PC-3 (cell line): ENCODE measurements around the gene VPS26C. TPM values are rescaled to one million over a fixed set of nuclear protein-coding genes. Genes with fewer than 3 reads are reported as not detected.

Source experiments
- ATAC-seq: fragments of 200-7000 bp; cut with Tn5 transposase; 2 replicates; pipeline ENCODE4 v1.9.1; 2020; ENCODE audit warnings: mild to moderate bottlenecking, moderate library complexity
- BruUV-seq: library from RNA; stranded (reverse); fragments of 400-500 nt; replicated peaks from 2 replicates; lab custom pipeline; 2021; lab: Mats Ljungman, UMichigan
- CTCF ChIA-PET: fragments of 300-600 bp; sonication (Branson Sonifier 250); formaldehyde crosslinking; loops from one replicate; lab custom pipeline; 2022; ENCODE audit warnings: antibody characterized with exemption; lab: Charles Lee
- POLR2A ChIA-PET: fragments of 300-600 bp; sonication (Branson Sonifier 250); formaldehyde crosslinking; loops from one replicate; lab custom pipeline; 2022; ENCODE audit warnings: antibody characterized with exemption; ENCODE audit not compliant: unreplicated experiment; lab: Charles Lee
- DNase-seq: peaks from one replicate; pipeline ENCODE4 v3.0.0-alpha.2; 2015
- H2AFZ ChIP-seq: fragments of 300-600 bp; sonication (generic); 2 replicates; pipeline ENCODE4 v1.6.0; 2016; ENCODE audit warnings: antibody characterized with exemption, low read length
- H3F3A ChIP-seq: fragments of 300-600 bp; sonication (generic); one replicate; pipeline ENCODE4 v1.6.0; 2017; ENCODE audit warnings: antibody characterized with exemption, low read length, control low read depth, mild to moderate bottlenecking; ENCODE audit not compliant: unreplicated experiment
- H3K27ac ChIP-seq: fragments of 300-600 bp; sonication (generic); 2 replicates; pipeline ENCODE4 v1.5.1; 2016; ENCODE audit warnings: mild to moderate bottlenecking, low read length
- H3K27me3 ChIP-seq: fragments of 300-600 bp; sonication (generic); 2 replicates; pipeline ENCODE4 v1.6.1; 2016; ENCODE audit warnings: low read length, mixed read lengths
- H3K36me3 ChIP-seq: fragments of 300-600 bp; sonication (generic); 2 replicates; pipeline ENCODE4 v1.6.1; 2016; ENCODE audit warnings: low read depth, mixed run types, low read length, mixed read lengths
- H3K4me1 ChIP-seq: fragments of 300-600 bp; sonication (generic); 2 replicates; pipeline ENCODE4 v1.5.1; 2016; ENCODE audit warnings: low read length; ENCODE audit not compliant: insufficient read depth
- H3K4me2 ChIP-seq: fragments of 300-600 bp; sonication (generic); 2 replicates; pipeline ENCODE4 v1.6.0; 2016; ENCODE audit warnings: low read length
- H3K4me3 ChIP-seq: fragments of 300-600 bp; sonication (generic); 2 replicates; pipeline ENCODE4 v1.5.1; 2016; ENCODE audit warnings: mild to moderate bottlenecking, low read length, mixed read lengths
- H3K79me2 ChIP-seq: fragments of 300-600 bp; sonication (generic); 2 replicates; pipeline ENCODE4 v1.6.1; 2017; ENCODE audit warnings: low read length, mixed read lengths
- H3K9ac ChIP-seq: fragments of 300-600 bp; sonication (generic); 2 replicates; pipeline ENCODE4 v1.6.0; 2016; ENCODE audit warnings: mild to moderate bottlenecking, low read length
- H3K9me2 ChIP-seq: fragments of 300-600 bp; sonication (generic); replicated peaks from 2 replicates; pipeline ENCODE4 v1.6.1; 2016; ENCODE audit warnings: mixed run types, low read length, mixed read lengths
- H3K9me3 ChIP-seq: fragments of 300-600 bp; sonication (generic); 2 replicates; pipeline ENCODE4 v1.6.1; 2016; ENCODE audit warnings: low read length, mixed read lengths
- H4K20me1 ChIP-seq: fragments of 300-600 bp; sonication (generic); 2 replicates; pipeline ENCODE4 v1.6.1; 2016; ENCODE audit warnings: low read length, mixed read lengths
- EZH2 ChIP-seq: fragments of 300-600 bp; sonication (generic); IDR thresholded peaks from one replicate; pipeline ENCODE4 v1.6.1; 2017; ENCODE audit warnings: antibody characterized with exemption, mild to moderate bottlenecking, low read length; ENCODE audit not compliant: unreplicated experiment
- EZH2phosphoT487 ChIP-seq: fragments of 300-600 bp; sonication (generic); IDR thresholded peaks from 2 replicates; pipeline ENCODE4 v1.6.1; 2018; ENCODE audit warnings: mild to moderate bottlenecking, antibody characterized with exemption, low read length, borderline replicate concordance
- intact Hi-C: fragments of 100-400 bp; cut with micrococcal nuclease; formaldehyde crosslinking; loops from 2 replicates; pipeline ENCODE4 v1.9.0; 2023
- total RNA-seq: library from RNA; depleted of rRNA; stranded (reverse); fragments of >200 nt; gene quantifications from 2 replicates; pipeline ENCODE4 v1.2.3, GENCODE V29; 2014
- TF ChIP-seq, protein P1 (sequence below): fragments of 300-600 bp; sonication (generic); conservative IDR thresholded peaks from 2 replicates; pipeline ENCODE4 v1.5.1; 2017; ENCODE audit warnings: antibody characterized with exemption, low read depth, mild to moderate bottlenecking, low read length

VPS26C gene
- total RNA-seq, 1 experiment from 2014 or later = 63.3 TPM

DNA sequence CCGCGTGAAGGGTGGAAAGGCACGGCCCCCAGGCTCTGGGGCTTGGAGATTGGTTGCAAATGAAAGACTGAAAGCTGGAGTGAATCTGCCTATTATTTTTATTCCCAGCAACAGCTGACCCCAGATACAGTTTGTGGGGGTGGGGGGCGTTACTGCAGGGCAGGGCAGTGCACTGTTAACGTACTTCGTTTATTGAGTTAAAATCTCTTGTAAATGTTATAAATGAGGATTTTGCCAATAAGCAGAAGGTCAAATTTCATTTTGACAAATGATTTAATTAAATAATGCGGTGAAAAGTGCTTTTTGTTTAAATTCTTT is 1.0 kb upstream of the VPS26C start:
- no peaks in the 10 kb centered on the region for H4K20me1 ChIP-seq
- no TSS peak for BruUV-seq
- CTCF ChIA-PET = no interaction called here
- peak overlapping the region; percentile 86 for H3K4me2 ChIP-seq
- peaks cover 4% of the 10 kb centered on the region; the same call in 1 of the 2 replicates for H3K36me3 ChIP-seq
- ATAC-seq (no peak), DNase-seq (no peak)
- no peaks in the 10 kb centered on the region for H3K9me2 ChIP-seq
- POLR2A ChIA-PET = interaction anchor here (0.6 to 0.8 kb wide), 3 partner anchors 97 to 295 kb away, joined by 3 to 4 read pairs (median 3); no protein-coding TSS in a partner anchor
- no peaks in the 10 kb centered on the region for H3F3A ChIP-seq
- no peak for TF ChIP-seq EZH2
- no peak for TF ChIP-seq EZH2phosphoT487
- TF ChIP-seq, protein P1, sequence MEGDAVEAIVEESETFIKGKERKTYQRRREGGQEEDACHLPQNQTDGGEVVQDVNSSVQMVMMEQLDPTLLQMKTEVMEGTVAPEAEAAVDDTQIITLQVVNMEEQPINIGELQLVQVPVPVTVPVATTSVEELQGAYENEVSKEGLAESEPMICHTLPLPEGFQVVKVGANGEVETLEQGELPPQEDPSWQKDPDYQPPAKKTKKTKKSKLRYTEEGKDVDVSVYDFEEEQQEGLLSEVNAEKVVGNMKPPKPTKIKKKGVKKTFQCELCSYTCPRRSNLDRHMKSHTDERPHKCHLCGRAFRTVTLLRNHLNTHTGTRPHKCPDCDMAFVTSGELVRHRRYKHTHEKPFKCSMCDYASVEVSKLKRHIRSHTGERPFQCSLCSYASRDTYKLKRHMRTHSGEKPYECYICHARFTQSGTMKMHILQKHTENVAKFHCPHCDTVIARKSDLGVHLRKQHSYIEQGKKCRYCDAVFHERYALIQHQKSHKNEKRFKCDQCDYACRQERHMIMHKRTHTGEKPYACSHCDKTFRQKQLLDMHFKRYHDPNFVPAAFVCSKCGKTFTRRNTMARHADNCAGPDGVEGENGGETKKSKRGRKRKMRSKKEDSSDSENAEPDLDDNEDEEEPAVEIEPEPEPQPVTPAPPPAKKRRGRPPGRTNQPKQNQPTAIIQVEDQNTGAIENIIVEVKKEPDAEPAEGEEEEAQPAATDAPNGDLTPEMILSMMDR = no peak
- intact Hi-C loops = loop anchor here (5.0 kb wide), 2 partner anchors 71 to 294 kb away; no protein-coding TSS in a partner anchor
- peak overlapping the region; percentile 69 for H3K4me3 ChIP-seq
- peak overlapping the region; percentile 94 for H3K27ac ChIP-seq
- no peaks in the 10 kb centered on the region for H3K27me3 ChIP-seq
- H3K9ac ChIP-seq = peak overlapping the region; percentile 88
- no peaks in the 10 kb centered on the region for H3K9me3 ChIP-seq
- peaks cover 23% of the 10 kb centered on the region for H3K4me1 ChIP-seq
- peaks cover 45% of the 10 kb centered on the region for H3K79me2 ChIP-seq
- peak overlapping the region; percentile 75 for H2AFZ ChIP-seq

DNA sequence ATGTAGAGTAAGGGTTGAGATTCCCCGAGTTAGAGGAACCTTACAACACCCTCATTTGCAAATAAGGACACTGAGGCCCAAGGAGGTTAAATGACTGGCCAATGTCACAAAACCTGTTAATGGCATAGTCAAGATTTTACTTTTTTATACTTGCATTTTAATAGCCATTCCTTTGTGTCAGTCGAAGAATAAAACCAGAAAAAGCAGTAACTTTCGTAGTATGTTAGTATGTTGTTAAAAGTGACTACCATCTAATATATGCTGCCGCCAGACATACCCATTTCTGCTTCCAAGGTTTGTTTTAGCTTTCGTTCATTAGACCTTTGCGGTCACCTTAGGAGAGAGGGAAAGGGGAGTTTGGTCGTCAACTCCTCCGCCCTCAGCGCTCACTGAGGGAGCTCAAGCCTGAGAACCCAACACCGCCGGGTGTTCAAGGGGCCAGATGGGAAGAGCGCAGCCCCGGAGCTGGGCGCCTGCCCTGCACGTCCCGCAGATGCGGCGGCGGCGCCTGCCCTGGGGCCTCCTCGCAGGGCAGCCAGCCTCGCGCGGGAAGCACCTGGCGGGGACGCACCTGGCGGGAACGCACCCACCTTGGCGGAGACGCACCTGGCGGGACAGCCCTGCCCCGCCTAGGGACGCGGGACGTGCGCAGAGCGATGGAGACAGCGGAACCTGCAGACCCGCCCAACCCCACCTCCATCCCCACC is 466 bp downstream of the VPS26C start:
- Histone ChIP-seq H3K4me2 (peak overlapping the region; percentile 86), H3K79me2 (peaks cover 60% of the 10 kb centered on the region), H2AFZ (peak overlapping the region; percentile 33), H3K4me3 (peak overlapping the region; percentile 69), H3K9me3 (no peaks in the 10 kb centered on the region), H3K27me3 (no peaks in the 10 kb centered on the region), H3K9me2 (no peaks in the 10 kb centered on the region), H3K27ac (peak overlapping the region; percentile 94), H3K36me3 (peaks cover 4% of the 10 kb centered on the region; the same call in 1 of the 2 replicates), H3K9ac (peak overlapping the region; percentile 88), H3F3A (no peaks in the 10 kb centered on the region), H4K20me1 (no peaks in the 10 kb centered on the region), H3K4me1 (peaks cover 23% of the 10 kb centered on the region)
- ChIA-PET CTCF (interaction anchor here (0.6 kb wide), 1 partner anchor 108 kb away, joined by 3 read pairs; no protein-coding TSS in a partner anchor), POLR2A (interaction anchor here (0.6 to 1.2 kb wide), 6 partner anchors 8 to 297 kb away, joined by 3 to 15 read pairs (median 4); partner anchors contain the start of gene DYRK1A)
- no peak for TF ChIP-seq EZH2
- TF ChIP-seq EZH2phosphoT487 = no peak
- TF ChIP-seq, protein P1 = no peak
- DNase-seq = peak; percentile 78
- TSS peak; percentile 59 for BruUV-seq
- ATAC-seq = peak; percentile 18
- intact Hi-C loops = loop anchor here (1.0 to 5.0 kb wide), 4 partner anchors 69 to 296 kb away; no protein-coding TSS in a partner anchor
